Endodermal cell (in vitro differentiated cells): Measurements from ENCODE around the gene MACROH2A1. TPM values are rescaled to one million over a fixed set of nuclear protein-coding genes. Genes with fewer than 3 reads are reported as not detected.

ENCODE experiments used
- DNase-seq: peaks from one replicate; pipeline ENCODE4 v3.0.0-alpha.2; 2017
- H3K27ac ChIP-seq: 2 replicates; pipeline ENCODE4 v1.5.1; 2013; ENCODE audit warnings: mild to moderate bottlenecking, low read depth, low read length, moderate library complexity
- H3K27me3 ChIP-seq: 2 replicates; pipeline ENCODE4 v1.6.1; 2013; ENCODE audit warnings: mild to moderate bottlenecking, low read length, moderate library complexity; ENCODE audit not compliant: insufficient read depth, control insufficient read depth, poor library complexity, severe bottlenecking
- H3K36me3 ChIP-seq: 2 replicates; pipeline ENCODE4 v1.7.0; 2013; ENCODE audit warnings: mild to moderate bottlenecking, low read length, moderate library complexity; ENCODE audit not compliant: control insufficient read depth, insufficient read depth
- H3K4me1 ChIP-seq: one replicate; pipeline ENCODE4 v1.7.0; 2013; ENCODE audit warnings: low read length; ENCODE audit not compliant: control insufficient read depth, insufficient read depth
- H3K4me3 ChIP-seq: 2 replicates; pipeline ENCODE4 v1.5.1; 2013; ENCODE audit warnings: mild to moderate bottlenecking, low read length, moderate library complexity
- H3K9ac ChIP-seq: 2 replicates; pipeline ENCODE4 v1.6.1; 2013; ENCODE audit warnings: mild to moderate bottlenecking, low read length, moderate library complexity; ENCODE audit not compliant: poor library complexity, severe bottlenecking; ENCODE audit errors: extremely low read depth
- H3K9me3 ChIP-seq: 2 replicates; pipeline ENCODE4 v1.6.1; 2013; ENCODE audit warnings: mild to moderate bottlenecking, low read length, moderate library complexity; ENCODE audit not compliant: control insufficient read depth
- H3K27ac Mint-ChIP-seq: 2 replicates; pipeline ENCODE4 v1.8.0; 2020; ENCODE audit warnings: mixed read lengths
- H3K27me3 Mint-ChIP-seq: 2 replicates; pipeline ENCODE4 v1.8.0; 2021; ENCODE audit warnings: mild to moderate bottlenecking, mixed read lengths; ENCODE audit not compliant: insufficient read depth
- H3K36me3 Mint-ChIP-seq: 2 replicates; pipeline ENCODE4 v1.8.0; 2020; ENCODE audit warnings: low read depth, mixed read lengths
- H3K4me1 Mint-ChIP-seq: 2 replicates; pipeline ENCODE4 v1.8.0; 2020; ENCODE audit warnings: mixed read lengths
- H3K4me3 Mint-ChIP-seq: 2 replicates; pipeline ENCODE4 v1.8.0; 2020; ENCODE audit warnings: mild to moderate bottlenecking, moderate library complexity, mixed read lengths
- H3K9me3 Mint-ChIP-seq: 2 replicates; pipeline ENCODE4 v1.8.0; 2020; ENCODE audit warnings: mild to moderate bottlenecking, mixed read lengths
- WGBS, 2 experiments: methylation state at CpG; one replicate each; pipeline versions ENCODE4 v1.1.5 to v1.1.7; 2013; ENCODE audit warnings: missing lambda C conversion rate in 2 of 2, mixed read lengths in 1 of 2; ENCODE audit not compliant: insufficient coverage in 1 of 2, insufficient read length in 1 of 2; 5-methylcytosine and 5-hydroxymethylcytosine counted together
- total RNA-seq, 2 donors: library from RNA; stranded (reverse); fragmentation: NEBNext Ultra II Directional in 1 of 2; extraction: Animal tissue kit (Norgen Biotek cat#: 25700) in 1 of 2; gene quantifications; 2 replicates in 1 of 2; 3 replicates in 1 of 2; pipeline ENCODE4 v1.2.1, GENCODE V29; 2021
- TF ChIP-seq, protein P1 (sequence below): fragments of 200-600 bp; sonication (generic); conservative IDR thresholded peaks from 2 replicates; pipeline ENCODE4 v1.5.0; 2021; ENCODE audit warnings: antibody characterized with exemption, mild to moderate bottlenecking

MACROH2A1 gene
- total RNA-seq, 2 donors from 2014 or later: 256 to 288 TPM

DNA sequence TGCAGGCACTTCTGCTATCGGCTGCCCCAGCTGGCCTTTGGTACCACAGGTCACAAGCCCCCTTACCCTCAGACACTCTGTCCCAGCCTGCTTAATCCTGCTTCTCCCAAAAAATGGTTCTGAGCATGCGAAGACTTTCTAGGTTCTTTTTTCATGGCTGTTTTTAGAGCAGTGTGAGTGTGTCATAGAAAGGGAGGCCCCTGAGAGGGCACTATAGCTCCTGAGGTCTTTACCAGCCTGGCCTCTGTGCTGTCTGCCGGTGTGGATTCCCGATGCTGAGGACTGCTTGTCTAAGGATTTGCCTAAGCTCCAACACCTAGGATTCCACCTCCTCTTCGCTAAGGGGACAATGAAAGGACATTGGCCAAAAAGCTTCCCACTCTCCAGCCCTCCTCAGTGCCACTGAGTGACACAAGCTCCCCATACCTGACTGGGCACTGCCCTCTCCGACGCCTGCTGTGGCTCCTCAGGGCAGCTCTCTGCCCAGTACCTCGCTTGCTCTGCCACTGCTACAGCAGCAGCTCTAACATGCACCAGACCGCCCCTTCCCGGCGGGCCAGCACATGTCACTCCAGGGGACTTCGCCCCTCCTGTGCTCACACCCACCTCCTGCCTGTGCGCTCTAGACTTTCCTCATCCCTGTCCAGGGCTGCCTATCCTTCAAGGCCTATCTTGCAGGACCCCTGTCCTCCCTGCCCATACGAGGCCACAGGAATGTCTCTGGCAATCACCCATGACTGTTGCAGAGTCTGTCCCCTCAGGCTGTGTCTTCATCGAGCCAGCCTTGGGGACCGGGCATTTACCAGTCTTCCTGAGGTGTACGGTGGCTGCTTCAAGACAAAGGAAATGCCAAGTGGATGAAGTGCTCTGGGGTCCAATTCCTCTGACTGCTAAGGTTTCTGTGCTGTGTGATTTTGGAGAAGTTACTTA is 21.0 kb downstream of the MACROH2A1 start:
- H3K36me3 ChIP-seq: peaks cover 97% of the 10 kb centered on the region
- no peak for DNase-seq
- WGBS, 2 experiments: 93% methylated on average over 8 to 17 of the region's 17 CpGs
- Mint-ChIP-seq H3K36me3 (peaks cover 87% of the 10 kb centered on the region), H3K27me3 (no peaks in the 10 kb centered on the region), H3K9me3 (no peaks in the 10 kb centered on the region), H3K27ac (peak overlapping the region; percentile 85), H3K4me1 (peaks cover 23% of the 10 kb centered on the region), H3K4me3 (no peak overlapping the region)
- peaks cover 9% of the 10 kb centered on the region for H3K4me1 ChIP-seq
- H3K4me3 ChIP-seq: no peak overlapping the region
- TF ChIP-seq, protein P1, sequence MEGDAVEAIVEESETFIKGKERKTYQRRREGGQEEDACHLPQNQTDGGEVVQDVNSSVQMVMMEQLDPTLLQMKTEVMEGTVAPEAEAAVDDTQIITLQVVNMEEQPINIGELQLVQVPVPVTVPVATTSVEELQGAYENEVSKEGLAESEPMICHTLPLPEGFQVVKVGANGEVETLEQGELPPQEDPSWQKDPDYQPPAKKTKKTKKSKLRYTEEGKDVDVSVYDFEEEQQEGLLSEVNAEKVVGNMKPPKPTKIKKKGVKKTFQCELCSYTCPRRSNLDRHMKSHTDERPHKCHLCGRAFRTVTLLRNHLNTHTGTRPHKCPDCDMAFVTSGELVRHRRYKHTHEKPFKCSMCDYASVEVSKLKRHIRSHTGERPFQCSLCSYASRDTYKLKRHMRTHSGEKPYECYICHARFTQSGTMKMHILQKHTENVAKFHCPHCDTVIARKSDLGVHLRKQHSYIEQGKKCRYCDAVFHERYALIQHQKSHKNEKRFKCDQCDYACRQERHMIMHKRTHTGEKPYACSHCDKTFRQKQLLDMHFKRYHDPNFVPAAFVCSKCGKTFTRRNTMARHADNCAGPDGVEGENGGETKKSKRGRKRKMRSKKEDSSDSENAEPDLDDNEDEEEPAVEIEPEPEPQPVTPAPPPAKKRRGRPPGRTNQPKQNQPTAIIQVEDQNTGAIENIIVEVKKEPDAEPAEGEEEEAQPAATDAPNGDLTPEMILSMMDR: no peak
- no peak overlapping the region for H3K27ac ChIP-seq
- no peaks in the 10 kb centered on the region for H3K9me3 ChIP-seq
- H3K9ac ChIP-seq: no peak overlapping the region
- H3K27me3 ChIP-seq: no peaks in the 10 kb centered on the region

- H3K36me3 ChIP-seq: peaks cover 97% of the 10 kb centered on the region
- Mint-ChIP-seq H3K27me3 (no peaks in the 10 kb centered on the region), H3K27ac (peak overlapping the region; percentile 85), H3K4me1 (peaks cover 23% of the 10 kb centered on the region), H3K4me3 (no peak overlapping the region), H3K36me3 (peaks cover 86% of the 10 kb centered on the region), H3K9me3 (no peaks in the 10 kb centered on the region)
- peaks cover 9% of the 10 kb centered on the region for H3K4me1 ChIP-seq
- TF ChIP-seq, protein P1: no peak
- no peaks in the 10 kb centered on the region for H3K27me3 ChIP-seq
- 93 to 97% methylated on average over 9 to 13 of the region's 13 CpGs for WGBS, 2 experiments
- no peaks in the 10 kb centered on the region for H3K9me3 ChIP-seq
- no peak overlapping the region for H3K4me3 ChIP-seq
- peak; percentile 34 for DNase-seq
- no peak overlapping the region for H3K27ac ChIP-seq
- H3K9ac ChIP-seq: no peak overlapping the region
Measured at GRCh38 chr5:135376961-135377624, 21.9 kb downstream of the MACROH2A1 start.

DNA sequence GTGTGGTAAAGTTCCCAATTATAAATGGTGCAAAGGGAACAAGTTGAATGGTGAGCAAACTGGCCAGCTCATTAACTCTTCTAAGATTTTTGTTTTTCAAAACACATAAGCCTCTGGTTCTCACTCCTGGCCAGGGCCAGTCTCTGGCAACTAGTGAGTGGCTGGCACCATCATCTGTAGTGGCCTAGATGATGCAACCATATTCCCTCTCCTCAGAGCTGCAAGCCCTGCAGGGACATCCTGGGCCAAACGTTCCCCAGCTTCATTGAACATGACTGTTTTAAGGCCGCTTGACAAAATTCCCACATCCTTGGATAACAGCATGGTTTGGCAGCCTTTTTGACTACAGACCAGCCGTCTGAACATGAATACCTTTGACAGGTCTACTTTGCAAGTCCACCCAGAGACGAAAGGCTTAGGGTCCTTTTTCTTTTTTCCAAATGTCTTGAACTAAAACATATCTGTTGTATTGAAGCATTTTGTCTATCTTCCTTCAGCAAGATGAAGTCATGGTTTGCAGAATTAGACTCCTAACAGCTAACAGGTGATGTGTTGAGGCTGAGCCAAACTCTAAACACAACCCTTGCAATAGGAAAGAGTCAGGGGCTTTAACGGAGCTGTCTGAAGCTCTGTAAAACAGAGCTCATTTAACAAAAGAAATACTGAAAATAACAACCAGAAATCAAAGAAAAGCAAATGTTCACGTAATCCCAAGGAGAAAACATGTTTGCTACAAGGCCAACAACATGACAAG is 23.8 kb downstream of the MACROH2A1 start:
- H3K4me3 ChIP-seq: no peak overlapping the region
- no peaks in the 10 kb centered on the region for H3K9me3 Mint-ChIP-seq
- no peak overlapping the region for H3K27ac Mint-ChIP-seq
- peaks cover 23% of the 10 kb centered on the region for H3K4me1 Mint-ChIP-seq
- peaks cover 86% of the 10 kb centered on the region for H3K36me3 Mint-ChIP-seq
- H3K9ac ChIP-seq: no peak overlapping the region
- no peak overlapping the region for H3K27ac ChIP-seq
- TF ChIP-seq, protein P1: no peak
- WGBS, 2 experiments: 94 to 96% methylated on average over 3 to 6 of the region's 6 CpGs
- peaks cover 97% of the 10 kb centered on the region for H3K36me3 ChIP-seq
- no peaks in the 10 kb centered on the region for H3K9me3 ChIP-seq
- DNase-seq: no peak
- H3K4me1 ChIP-seq: peaks cover 9% of the 10 kb centered on the region
- no peaks in the 10 kb centered on the region for H3K27me3 ChIP-seq
- H3K4me3 Mint-ChIP-seq: no peak overlapping the region
- H3K27me3 Mint-ChIP-seq: no peaks in the 10 kb centered on the region
